DND-41 (cell line): Measurements from ENCODE around the gene SIX1.

Source experiments
- ATAC-seq: fragments of 200-7000 bp; cut with Tn5 transposase; 3 replicates; pipeline ENCODE4 v1.9.1; 2021; ENCODE audit warnings: low read depth; ENCODE audit not compliant: insufficient read depth
- DNase-seq: peaks from one replicate; pipeline ENCODE4 v3.0.0-alpha.2; 2020
- H2AFZ ChIP-seq: 2 replicates; pipeline ENCODE4 v1.6.0; 2012; ENCODE audit warnings: low read depth, low read length
- H3K27ac ChIP-seq: 2 replicates; pipeline ENCODE4 v1.5.1; 2012; ENCODE audit warnings: low read length, inconsistent platforms
- H3K27me3 ChIP-seq: fragments of 200-600 bp; sonication (generic); 2 replicates; pipeline ENCODE4 v1.6.0; 2012; ENCODE audit warnings: low read length, mild to moderate bottlenecking, inconsistent platforms; ENCODE audit not compliant: insufficient read depth, poor library complexity
- H3K36me3 ChIP-seq: 2 replicates; pipeline ENCODE4 v1.5.1; 2012; ENCODE audit warnings: low read length, inconsistent platforms; ENCODE audit not compliant: insufficient read depth
- H3K4me1 ChIP-seq: 2 replicates; pipeline ENCODE4 v1.5.1; 2012; ENCODE audit warnings: mild to moderate bottlenecking, low read length; ENCODE audit not compliant: insufficient read depth
- H3K4me2 ChIP-seq: 2 replicates; pipeline ENCODE4 v1.6.0; 2012; ENCODE audit warnings: mild to moderate bottlenecking, moderate library complexity, low read length, inconsistent platforms; ENCODE audit not compliant: insufficient read depth
- H3K4me3 ChIP-seq, 2 experiments: fragments of 200-600 bp in 1 of 2; shearing (Covaris generic) in 1 of 2; 2 replicates each; pipeline ENCODE4 v1.5.1; 2012 to 2016; ENCODE audit warnings: inconsistent platforms in 2 of 2, low read length in 2 of 2, mild to moderate bottlenecking in 2 of 2, low read depth in 1 of 2, moderate library complexity in 1 of 2
- H3K79me2 ChIP-seq: 2 replicates; pipeline ENCODE4 v1.6.0; 2012; ENCODE audit warnings: low read length, inconsistent platforms; ENCODE audit not compliant: insufficient read depth
- H3K9ac ChIP-seq: 2 replicates; pipeline ENCODE4 v1.6.0; 2012; ENCODE audit warnings: low read depth, mild to moderate bottlenecking, inconsistent platforms, low read length, moderate library complexity
- H3K9me3 ChIP-seq: 2 replicates; pipeline ENCODE4 v1.5.1; 2012; ENCODE audit warnings: low read length, moderate library complexity, mild to moderate bottlenecking, inconsistent platforms; ENCODE audit not compliant: insufficient read depth, severe bottlenecking
- H4K20me1 ChIP-seq: 2 replicates; pipeline ENCODE4 v1.6.0; 2012; ENCODE audit warnings: low read length; ENCODE audit not compliant: insufficient read depth
- CTCF ChIP-seq: IDR thresholded peaks from 2 replicates; pipeline ENCODE4 v1.5.1; 2012; ENCODE audit warnings: borderline replicate concordance, low read length, moderate library complexity, mild to moderate bottlenecking; ENCODE audit not compliant: poor library complexity, severe bottlenecking; ENCODE audit errors: extremely low read depth
- EZH2 ChIP-seq: IDR thresholded peaks from 3 replicates; pipeline ENCODE4 v1.6.1; 2012; ENCODE audit warnings: borderline replicate concordance, low read depth, mild to moderate bottlenecking, moderate library complexity, low read length, inconsistent platforms; ENCODE audit not compliant: severe bottlenecking

The SIX1 gene

DNA sequence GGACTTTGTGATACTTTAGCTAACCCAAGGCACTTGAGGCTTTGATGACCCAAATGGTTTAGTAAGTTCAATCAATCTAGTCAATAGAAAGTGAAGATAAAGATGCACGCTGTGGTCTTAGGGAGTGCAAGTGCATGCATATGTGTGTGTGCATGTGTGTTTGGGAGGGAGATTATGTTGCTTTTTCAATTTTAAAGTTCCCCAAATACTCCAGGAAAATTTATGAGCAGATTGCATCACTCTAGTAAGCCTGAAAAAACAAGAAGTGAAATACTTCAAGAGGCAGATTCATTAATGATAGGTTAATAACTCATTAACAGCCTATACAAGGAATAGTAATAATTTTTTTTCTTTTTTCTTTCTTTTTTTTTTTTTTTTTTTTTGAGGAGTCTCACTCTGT is 12.4 kb upstream of the SIX1 start:
- peaks cover 23% of the 10 kb centered on the region for H3K27me3 ChIP-seq
- DNase-seq: no peak
- no peak overlapping the region for H3K27ac ChIP-seq
- no peak overlapping the region for H3K4me2 ChIP-seq
- no peaks in the 10 kb centered on the region for H3K79me2 ChIP-seq
- H3K36me3 ChIP-seq: no peaks in the 10 kb centered on the region
- H4K20me1 ChIP-seq: no peaks in the 10 kb centered on the region; the same call in 1 of the 2 replicates
- H2AFZ ChIP-seq: no peak overlapping the region
- H3K9ac ChIP-seq: no peak overlapping the region
- no peaks in the 10 kb centered on the region for H3K9me3 ChIP-seq
- no peak overlapping the region for H3K4me3 ChIP-seq
- TF ChIP-seq EZH2 (no peak), CTCF (no peak)
- H3K4me1 ChIP-seq: peaks cover 8% of the 10 kb centered on the region
- ATAC-seq: no peak

DNA sequence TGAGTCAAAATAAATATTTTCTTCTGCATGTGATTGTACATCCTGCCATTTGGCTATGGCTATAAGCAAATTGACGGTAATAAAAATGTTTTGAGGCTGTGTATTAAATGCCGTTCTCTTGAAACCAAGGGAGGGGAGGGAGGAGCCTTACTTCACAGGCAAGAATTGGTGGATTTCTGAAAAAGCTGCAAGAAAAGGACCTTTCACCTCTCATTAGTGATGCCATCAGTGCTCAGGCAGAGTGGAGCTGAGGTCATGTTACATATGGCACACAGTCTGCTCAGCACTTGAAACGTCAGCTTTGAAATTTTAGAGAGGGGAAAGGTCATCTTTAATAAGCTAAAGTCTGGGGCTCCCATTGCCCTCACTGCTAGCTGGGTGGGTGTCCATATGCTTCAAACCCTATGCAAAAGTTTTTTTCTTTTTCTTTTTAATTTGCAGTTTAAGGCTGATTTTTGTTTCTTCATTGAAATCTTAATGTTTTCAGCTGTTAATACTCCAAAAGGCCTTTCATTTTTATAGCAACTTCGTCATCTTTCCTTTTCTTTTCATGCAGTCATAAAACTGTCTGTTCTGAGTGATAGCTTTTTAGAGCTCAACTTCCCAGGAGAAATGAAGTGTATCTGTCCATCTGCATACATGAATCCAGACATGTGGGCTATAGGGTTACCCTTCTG is 9.8 kb upstream of the SIX1 start:
- H3K4me1 ChIP-seq: peaks cover 13% of the 10 kb centered on the region
- no peaks in the 10 kb centered on the region; the same call in 1 of the 2 replicates for H4K20me1 ChIP-seq
- H3K27me3 ChIP-seq: peaks cover 26% of the 10 kb centered on the region
- no peaks in the 10 kb centered on the region for H3K36me3 ChIP-seq
- TF ChIP-seq EZH2 (no peak), CTCF (no peak)
- no peak overlapping the region for H2AFZ ChIP-seq
- no peak overlapping the region for H3K27ac ChIP-seq
- H3K79me2 ChIP-seq: no peaks in the 10 kb centered on the region
- H3K4me3 ChIP-seq: no peak overlapping the region
- H3K9ac ChIP-seq: no peak overlapping the region
- no peaks in the 10 kb centered on the region for H3K9me3 ChIP-seq
- H3K4me2 ChIP-seq: no peak overlapping the region
- no peak for ATAC-seq
- DNase-seq: no peak

- no peak overlapping the region for H3K27ac ChIP-seq
- H3K27me3 ChIP-seq: peaks cover 32% of the 10 kb centered on the region
- DNase-seq (no peak), ATAC-seq (no peak)
- H4K20me1 ChIP-seq: no peaks in the 10 kb centered on the region; the same call in 1 of the 2 replicates
- no peaks in the 10 kb centered on the region for H3K9me3 ChIP-seq
- TF ChIP-seq CTCF (no peak), EZH2 (no peak)
- no peaks in the 10 kb centered on the region for H3K79me2 ChIP-seq
- no peak overlapping the region for H3K4me3 ChIP-seq
- no peak overlapping the region for H2AFZ ChIP-seq
- peaks cover 13% of the 10 kb centered on the region for H3K4me1 ChIP-seq
- no peaks in the 10 kb centered on the region for H3K36me3 ChIP-seq
- H3K9ac ChIP-seq: no peak overlapping the region
- H3K4me2 ChIP-seq: no peak overlapping the region
Measured at GRCh38 chr14:60658211-60658690, 9.0 kb upstream of the SIX1 start.
